Tongue (tissue), 2 donors: ENCODE measurements around the gene SORL1. TPM values are rescaled to one million over a fixed set of nuclear protein-coding genes. Genes with fewer than 3 reads are reported as not detected.

Source experiments
- DNase-seq: peaks from one replicate; pipeline ENCODE4 v3.0.0-alpha.2; 2015
- total RNA-seq: library from RNA; depleted of rRNA; stranded (reverse); fragments of >200 nt; gene quantifications from one replicate; pipeline ENCODE4 v1.2.3, GENCODE V29; 2014

The SORL1 gene
- total RNA-seq, 1 donor from 2014 or later, result 20.8 TPM

DNA sequence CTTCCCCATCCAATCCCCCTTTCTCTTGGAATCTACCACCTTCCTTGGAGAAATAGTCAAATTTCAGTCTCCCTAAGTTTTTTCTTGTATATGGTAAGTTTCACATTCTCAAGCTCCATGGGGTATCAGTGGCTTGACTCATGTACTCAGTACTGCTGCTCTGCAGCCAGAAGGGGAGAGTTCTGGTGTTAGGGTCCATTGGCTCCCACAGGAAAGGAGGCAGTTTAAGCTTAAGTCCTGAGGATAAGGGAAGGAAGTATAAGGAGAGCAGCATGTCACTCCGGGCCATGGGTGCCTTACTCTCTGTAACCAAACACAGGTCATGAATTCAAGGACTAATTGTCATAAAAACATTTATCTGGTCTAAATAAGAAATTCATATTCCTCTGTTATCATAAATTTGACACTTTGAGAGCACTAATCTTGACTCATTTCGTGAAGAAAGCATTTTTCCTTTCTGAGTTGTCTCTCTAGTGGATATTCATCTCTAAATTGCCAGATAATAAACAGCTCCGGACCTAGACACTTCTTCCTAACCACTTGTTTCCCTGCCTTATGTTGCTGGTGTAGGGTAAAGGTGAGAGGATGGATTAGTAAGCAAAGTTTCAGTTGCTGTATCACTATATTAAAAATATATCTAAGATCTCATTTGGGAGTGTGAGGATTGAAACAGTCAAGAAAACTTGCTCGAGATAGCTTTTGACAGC is 20.1 kb upstream of the SORL1 start:
- DNase-seq, result no peak

DNA sequence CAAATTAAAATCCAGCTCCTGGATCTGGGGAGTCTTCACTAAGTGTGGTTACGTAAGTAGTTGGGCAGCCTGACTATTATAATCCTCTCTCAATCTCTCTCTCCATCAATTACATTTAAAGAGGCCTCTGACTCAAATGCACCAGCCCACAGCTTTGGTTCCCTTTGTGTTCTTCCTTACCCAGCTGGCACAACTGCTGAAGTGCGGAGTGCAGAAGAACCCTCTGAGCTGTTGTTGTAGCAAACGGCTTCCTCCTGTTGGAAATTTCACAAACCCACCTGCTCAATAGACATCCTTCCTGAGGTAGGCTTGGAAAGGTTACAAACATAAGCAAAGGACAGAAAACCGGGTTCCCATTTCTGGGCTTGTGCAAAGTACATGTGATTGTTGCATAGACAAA is 17.0 kb upstream of the SORL1 start:
- no peak for DNase-seq

- no peak for DNase-seq
These were observed 16.3 kb upstream of the SORL1 start for GRCh38 chr11:121435551-121436511.

DNA sequence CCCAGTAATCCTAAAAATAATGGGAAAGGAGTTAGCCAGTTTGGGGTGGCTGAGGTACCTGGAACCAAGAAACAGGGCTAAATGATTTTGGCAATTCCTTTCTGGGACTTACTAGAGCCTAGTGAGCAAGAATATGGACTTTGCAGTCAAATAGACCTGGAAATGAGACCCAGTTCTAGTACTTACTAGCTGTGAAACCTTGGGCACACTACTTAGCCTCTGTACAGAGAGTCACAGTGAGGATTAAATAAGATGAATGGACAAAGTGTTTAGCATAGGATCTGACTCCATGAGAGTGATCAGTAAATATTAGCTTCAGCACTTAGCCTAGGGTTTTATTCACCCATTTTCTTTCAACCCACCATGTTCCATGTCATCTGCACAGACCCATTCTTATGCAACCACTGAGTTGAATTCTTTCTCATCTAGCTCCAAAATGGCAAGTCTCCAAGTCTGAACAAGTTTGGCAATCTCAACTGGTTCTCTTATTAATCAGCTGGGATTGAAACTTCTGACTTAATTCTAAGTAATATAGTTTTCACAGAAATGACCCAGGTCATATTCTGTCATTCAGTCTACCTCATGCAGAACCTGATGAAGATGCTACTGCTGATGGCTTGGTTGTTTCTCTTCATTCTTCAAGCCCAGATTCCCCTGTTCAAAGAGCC is 15.0 kb upstream of the SORL1 start:
- DNase-seq, result no peak

DNA sequence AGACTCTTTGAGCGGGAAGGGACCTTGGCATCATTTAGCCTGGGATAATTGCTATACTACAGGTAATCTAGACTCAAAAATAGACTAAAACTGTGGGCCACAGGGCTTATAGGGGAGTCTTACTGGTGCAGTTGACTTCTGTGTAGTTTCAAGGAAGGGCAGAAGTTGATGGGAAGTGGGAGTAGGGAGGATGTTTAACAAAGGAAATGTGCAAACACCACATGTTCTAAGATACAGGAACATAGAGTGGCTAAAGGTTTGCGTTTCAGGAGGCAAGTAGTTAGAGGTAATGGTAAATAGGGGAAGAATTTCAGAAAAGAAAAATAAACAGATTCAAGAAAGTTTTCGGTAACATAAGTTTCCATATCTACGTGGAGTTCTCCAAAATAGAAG is 14.4 kb upstream of the SORL1 start:
- no peak for DNase-seq

DNA sequence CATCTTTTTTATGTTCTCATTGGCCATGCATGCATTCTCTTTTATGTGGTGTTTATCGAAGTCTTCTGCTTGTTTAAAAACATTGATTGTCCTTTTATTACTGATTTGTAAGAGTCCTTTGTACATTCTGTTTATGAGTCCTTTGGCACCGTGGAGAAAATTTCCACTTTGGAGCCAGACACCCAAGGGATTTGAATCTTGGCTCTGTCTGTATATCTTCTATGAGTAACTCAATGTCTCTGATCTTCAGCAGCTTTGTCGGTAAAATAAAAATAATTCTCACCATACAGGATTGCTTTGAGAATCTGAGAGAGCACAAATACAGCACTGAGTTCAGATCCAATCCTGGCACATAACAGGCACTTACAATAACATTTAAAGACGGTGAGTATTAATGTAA is 12.8 kb upstream of the SORL1 start:
- DNase-seq, result no peak

DNA sequence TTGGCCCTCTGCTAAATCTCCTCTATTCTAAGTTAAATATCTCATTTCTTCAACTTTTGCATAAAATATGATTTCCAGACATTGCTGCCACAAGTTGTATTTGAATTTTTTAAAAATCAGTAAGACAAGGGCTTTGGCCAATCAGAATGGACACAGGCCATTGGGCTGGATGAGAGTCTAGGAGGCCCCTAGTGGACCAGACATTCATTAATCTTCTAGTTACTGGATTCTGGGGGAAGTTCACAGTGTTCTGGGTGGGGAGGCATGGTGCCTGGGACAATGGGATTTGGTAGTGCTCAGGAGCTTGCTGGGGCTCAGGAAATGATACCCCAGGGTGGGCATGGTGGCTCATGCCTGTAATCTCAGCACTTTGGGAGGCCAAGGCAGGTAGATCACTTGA is 12.4 kb upstream of the SORL1 start:
- DNase-seq, result no peak

DNA sequence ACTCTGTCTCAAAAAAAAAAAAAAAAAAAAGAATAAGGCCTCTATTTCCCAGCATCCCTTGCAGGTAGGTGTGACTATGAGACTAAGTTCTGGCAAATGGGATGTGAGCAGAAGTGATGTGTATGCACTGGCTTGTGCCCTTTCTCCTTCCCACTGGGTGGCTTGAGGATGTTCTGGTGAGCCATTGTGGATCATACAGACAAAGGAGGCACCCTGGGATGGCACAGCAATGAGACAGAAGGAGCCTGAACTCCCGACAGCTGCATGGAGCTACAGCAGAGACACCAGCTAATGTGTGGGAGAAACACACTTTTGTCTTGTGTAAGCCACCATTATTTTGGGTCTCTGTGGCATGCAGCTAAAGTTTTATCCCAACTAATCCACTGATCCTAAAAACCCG is 10.6 kb upstream of the SORL1 start:
- DNase-seq, result no peak

DNA sequence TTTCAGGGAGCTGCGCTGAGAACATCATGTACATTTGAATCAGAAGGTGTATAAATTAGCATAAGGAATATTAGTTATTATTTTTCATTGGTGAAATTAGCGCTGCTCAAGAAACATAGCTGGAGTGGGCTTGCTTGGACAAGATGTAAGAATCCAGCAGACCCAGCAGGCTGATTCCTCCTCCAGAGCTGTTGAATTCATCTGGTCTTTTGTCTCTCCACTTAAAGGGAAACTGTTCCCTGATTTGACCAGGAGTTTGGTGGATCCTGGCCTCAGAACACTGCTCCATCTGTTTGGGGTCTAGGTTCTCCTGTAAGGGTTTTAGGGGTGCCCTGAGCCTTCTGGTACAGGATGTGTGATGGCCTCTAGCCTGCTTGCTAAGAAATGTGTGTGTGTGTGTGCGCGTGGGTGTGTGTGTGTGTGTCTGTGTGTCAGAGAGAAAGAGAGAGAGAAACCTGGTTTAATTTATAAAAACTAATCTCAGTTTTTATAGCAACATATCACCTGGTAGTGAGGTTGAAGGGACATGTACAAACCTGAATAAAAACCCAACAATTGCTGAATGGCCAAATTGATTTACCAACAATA is 8.3 kb upstream of the SORL1 start:
- no peak for DNase-seq

GRCh38 chr11:121444526-121444925 is 7.6 kb upstream of the SORL1 start:
- no peak for DNase-seq

GRCh38 chr11:121445071-121445768 is 6.9 kb upstream of the SORL1 start:
- DNase-seq, result no peak

DNA sequence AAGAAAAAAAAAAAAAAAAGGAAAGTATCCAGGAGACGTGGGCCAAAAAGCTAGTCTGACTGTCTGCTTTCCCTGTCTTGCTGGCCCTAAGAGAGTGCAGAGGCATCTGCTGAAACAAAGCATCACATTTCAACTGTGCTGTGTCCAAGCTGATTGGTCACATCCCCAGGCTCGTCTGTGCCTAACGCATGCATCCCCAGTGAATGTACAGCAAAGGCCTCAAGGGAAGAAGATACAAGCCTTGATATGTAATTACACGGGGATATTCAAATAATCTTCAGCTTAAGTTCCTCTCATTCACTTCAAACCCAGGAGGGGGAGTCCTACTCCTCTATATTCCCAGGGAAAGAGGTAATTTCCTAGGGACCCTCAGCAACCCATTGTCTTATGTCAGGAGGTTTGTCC is 5.4 kb upstream of the SORL1 start:
- DNase-seq, result peak; percentile 78

GRCh38 chr11:121448011-121448410 is 4.1 kb upstream of the SORL1 start:
- no peak for DNase-seq

DNA sequence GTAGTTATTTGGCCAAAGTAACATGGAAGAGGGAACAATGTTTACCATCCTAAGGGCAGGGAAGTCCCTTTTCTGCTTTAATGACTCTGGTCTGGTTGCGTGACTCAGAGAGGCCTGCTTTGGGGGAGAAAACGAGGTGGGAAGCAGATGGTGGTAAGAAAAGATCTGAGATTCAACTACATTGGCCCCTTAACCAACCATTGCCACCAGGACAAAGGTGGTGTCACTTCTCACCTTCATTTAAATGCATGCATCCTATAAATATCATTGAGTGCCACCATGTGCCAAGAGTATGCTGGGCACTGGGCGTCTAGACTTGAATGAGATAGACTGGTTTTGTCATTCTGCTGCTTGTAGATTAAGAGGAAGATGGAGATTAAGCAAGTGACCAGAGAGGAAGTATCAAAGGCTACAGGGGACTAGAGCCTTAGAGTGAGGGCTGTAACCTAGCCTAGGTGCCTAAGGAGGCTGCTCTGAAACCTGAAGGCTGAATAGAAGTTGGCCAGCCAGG is 3.6 kb upstream of the SORL1 start:
- no peak for DNase-seq

GRCh38 chr11:121449123-121449522 is 3.0 kb upstream of the SORL1 start:
- DNase-seq, result no peak

- DNase-seq, result no peak
These were observed 2.5 kb upstream of the SORL1 start for GRCh38 chr11:121449626-121450025.

DNA sequence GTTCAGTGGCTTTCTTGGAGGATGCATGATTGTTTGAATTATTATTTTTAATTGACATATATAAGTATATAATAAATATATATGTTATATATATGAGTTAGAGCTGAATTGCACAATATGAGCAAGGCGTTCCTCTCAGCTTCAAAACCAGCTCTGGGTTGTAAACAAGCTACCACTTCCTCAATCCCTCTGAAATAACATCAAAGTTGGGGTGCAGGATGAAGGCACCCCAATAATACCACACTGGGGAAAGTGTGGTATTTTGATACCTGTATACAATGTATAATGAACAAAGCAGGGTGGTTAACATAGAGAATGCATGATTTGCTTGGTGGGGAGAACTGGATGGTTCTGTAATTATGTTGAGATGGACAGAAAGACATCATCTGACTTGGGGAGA is 1.7 kb upstream of the SORL1 start:
- DNase-seq, result no peak

DNA sequence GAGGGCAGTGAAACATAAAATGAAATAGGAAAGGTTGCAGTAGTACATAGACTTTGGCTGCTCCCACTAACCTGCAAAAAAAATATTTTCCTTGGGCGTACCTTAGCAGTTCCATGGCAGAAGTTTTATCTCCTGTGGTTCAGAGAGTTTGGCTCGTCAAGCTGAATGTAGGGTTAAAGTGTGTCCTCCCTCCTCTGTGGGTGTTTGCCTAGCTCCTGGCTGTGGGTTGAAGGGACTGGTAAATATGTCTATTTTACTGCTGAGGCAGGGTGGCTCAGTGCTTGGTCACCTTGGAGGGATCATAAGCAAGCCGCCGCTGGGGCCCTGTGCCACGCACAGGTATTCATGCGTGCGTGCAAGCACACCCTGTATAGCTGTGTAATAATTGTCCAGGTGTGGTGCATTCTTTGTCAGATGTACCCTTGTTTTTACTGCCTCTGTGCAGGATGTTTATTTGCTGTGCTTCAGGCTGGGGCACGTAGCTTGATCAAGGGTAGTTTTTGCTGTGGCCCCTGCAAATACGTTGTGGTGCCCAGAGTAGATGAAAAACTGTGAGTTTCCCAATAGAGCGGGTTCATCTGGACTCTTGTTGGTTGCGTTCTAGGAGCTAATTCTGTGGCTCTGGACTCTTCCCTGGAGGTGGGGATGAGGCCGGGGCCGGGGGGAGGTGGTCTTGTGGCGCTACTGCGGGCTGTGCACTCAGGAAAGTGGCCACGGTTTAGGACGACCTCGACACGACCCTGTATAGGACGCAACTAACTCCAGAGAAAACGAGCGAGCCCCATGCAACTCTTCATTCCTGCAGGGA is 732 bp upstream of the SORL1 start:
- no peak for DNase-seq

- peak; percentile 24 for DNase-seq
These were observed 566 bp downstream of the SORL1 start, which contains the start of gene SORL1-AS1 for GRCh38 chr11:121452609-121453150. SORL1-AS1 (minus strand) TSS chr11:121452967.

- no peak for DNase-seq
These were observed 1.6 kb downstream of the SORL1 start for GRCh38 chr11:121453589-121454299.
